ENCODE measurements around the gene KLK3. TPM values are rescaled to one million over a fixed set of nuclear protein-coding genes. Genes with fewer than 3 reads are reported as not detected.

The KLK3 gene
- total and polyA plus RNA-seq, 2 of the 8 experiments (the other 6 are each of a cell fraction or from before 2014, with no cell fraction given) = 0.08 TPM; not detected in 1

DNA sequence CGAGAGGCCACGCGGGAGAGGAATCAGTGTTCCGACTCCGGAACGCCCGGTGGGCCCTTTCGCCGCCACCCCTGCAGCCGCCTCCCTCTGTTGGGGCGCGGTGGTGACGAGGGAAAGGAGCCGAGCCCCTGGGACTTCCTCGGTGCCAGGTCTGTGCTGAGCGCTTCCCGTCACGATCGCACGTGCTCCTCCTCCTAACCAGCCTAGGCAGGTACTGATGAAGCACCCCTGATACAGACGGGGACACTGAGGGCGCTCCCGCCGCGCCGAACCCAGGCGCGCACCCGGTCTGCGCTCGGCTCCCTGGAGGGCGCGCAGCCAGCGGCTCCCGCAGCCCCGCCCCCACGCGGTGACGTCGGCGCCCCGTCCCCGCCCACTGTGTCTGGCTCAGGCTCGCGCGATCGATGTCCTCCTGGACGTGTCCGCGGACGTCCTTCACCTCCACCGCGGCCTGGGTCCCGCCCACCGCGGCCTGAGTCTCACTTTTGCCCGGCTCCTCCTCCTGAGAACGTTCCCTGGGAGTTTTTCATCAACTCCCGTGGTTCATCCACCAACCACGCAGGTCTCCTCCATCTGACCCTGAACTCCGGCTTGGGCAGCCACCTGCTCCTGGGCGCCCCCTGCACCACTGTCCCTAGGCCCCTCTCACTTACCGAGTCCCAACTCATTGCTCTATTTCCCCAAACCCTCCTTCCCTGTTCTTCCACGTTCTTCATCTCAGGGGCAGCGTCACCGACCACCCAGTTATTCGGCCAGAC lies 18.8 kb upstream of the KLK3 start (continued):
- TF ChIP-seq RBBP5 (IDR thresholded peaks at IDR 0.05; ENCODE audit: borderline replicate concordance, low read depth, low read length) (peak; percentile 95), SP2 (IDR thresholded peaks at IDR 0.05; ENCODE audit: low read length) (no peak), KDM1A (IDR thresholded peaks at IDR 0.05; ENCODE audit: borderline replicate concordance, low read length) (no peak), RFX5 (IDR thresholded peaks at IDR 0.05; ENCODE audit: borderline replicate concordance, low read depth, low read length) (no peak), NRF1 (IDR thresholded peaks at IDR 0.05; ENCODE audit: low read depth, low read length) (no peak), CHD2 (IDR thresholded peaks at IDR 0.05; ENCODE audit: low read length) (no peak; the same call in 1 of the 2 replicates), SAP30 (IDR thresholded peaks at IDR 0.05; ENCODE audit: insufficient read depth, insufficient replicate concordance, low read length) (no peak), CHD7 (IDR thresholded peaks at IDR 0.05; ENCODE audit: insufficient replicate concordance, low read length) (no peak), JUN (IDR thresholded peaks at IDR 0.05; ENCODE audit: low read depth, low read length) (no peak), EZH2 (IDR thresholded peaks at IDR 0.05; ENCODE audit: low read depth, low read length, severe bottlenecking) (no peak)

Data from H1 (cell line).